ENCODE data around the gene CYP27C1.
"Not testable (repeated sequence)": the region's sequence is repeated elsewhere in the genome, so short reads cannot be mapped to it uniquely, and the experiment has no call there.

DNA sequence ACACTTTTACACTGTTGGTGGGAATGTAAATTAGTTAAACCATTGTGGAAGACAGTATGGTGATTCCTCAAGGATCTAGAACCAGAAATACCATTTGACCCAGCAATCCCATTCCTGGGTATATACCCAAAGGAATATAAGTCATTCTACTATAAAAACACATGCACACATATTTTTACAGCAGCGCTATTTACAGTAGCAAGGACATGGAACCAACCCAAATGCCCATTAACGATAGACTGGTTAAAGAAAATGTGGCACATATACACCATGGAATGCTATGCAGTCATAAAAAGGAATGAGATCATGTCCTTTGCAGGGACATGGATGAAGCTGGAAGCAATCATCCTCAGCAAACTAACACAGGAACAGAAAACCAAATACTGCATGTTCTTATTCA, 5.9 kb downstream of the CYP27C1 start:
- TF ChIP-seq POLR2A (IDR thresholded peaks at IDR 0.05) = not testable (repeated sequence)
- TF ChIP-seq, protein P1, sequence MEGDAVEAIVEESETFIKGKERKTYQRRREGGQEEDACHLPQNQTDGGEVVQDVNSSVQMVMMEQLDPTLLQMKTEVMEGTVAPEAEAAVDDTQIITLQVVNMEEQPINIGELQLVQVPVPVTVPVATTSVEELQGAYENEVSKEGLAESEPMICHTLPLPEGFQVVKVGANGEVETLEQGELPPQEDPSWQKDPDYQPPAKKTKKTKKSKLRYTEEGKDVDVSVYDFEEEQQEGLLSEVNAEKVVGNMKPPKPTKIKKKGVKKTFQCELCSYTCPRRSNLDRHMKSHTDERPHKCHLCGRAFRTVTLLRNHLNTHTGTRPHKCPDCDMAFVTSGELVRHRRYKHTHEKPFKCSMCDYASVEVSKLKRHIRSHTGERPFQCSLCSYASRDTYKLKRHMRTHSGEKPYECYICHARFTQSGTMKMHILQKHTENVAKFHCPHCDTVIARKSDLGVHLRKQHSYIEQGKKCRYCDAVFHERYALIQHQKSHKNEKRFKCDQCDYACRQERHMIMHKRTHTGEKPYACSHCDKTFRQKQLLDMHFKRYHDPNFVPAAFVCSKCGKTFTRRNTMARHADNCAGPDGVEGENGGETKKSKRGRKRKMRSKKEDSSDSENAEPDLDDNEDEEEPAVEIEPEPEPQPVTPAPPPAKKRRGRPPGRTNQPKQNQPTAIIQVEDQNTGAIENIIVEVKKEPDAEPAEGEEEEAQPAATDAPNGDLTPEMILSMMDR (IDR thresholded peaks at IDR 0.05) = not testable (repeated sequence)
